HG02571 (cell line): Measurements from ENCODE around the gene PARP12.
"Not testable (repeated sequence)": the region's sequence is repeated elsewhere in the genome, so short reads cannot be mapped to it uniquely, and the experiment has no call there.

Experiments used
- ATAC-seq: cut with Tn5 transposase; IDR thresholded peaks from one replicate; pipeline ENCODE4 v1.9.1; 2021; ENCODE audit warnings: mild to moderate bottlenecking, moderate library complexity; ENCODE audit not compliant: unreplicated experiment

The PARP12 gene, protein sequence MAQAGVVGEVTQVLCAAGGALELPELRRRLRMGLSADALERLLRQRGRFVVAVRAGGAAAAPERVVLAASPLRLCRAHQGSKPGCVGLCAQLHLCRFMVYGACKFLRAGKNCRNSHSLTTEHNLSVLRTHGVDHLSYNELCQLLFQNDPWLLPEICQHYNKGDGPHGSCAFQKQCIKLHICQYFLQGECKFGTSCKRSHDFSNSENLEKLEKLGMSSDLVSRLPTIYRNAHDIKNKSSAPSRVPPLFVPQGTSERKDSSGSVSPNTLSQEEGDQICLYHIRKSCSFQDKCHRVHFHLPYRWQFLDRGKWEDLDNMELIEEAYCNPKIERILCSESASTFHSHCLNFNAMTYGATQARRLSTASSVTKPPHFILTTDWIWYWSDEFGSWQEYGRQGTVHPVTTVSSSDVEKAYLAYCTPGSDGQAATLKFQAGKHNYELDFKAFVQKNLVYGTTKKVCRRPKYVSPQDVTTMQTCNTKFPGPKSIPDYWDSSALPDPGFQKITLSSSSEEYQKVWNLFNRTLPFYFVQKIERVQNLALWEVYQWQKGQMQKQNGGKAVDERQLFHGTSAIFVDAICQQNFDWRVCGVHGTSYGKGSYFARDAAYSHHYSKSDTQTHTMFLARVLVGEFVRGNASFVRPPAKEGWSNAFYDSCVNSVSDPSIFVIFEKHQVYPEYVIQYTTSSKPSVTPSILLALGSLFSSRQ

DNA sequence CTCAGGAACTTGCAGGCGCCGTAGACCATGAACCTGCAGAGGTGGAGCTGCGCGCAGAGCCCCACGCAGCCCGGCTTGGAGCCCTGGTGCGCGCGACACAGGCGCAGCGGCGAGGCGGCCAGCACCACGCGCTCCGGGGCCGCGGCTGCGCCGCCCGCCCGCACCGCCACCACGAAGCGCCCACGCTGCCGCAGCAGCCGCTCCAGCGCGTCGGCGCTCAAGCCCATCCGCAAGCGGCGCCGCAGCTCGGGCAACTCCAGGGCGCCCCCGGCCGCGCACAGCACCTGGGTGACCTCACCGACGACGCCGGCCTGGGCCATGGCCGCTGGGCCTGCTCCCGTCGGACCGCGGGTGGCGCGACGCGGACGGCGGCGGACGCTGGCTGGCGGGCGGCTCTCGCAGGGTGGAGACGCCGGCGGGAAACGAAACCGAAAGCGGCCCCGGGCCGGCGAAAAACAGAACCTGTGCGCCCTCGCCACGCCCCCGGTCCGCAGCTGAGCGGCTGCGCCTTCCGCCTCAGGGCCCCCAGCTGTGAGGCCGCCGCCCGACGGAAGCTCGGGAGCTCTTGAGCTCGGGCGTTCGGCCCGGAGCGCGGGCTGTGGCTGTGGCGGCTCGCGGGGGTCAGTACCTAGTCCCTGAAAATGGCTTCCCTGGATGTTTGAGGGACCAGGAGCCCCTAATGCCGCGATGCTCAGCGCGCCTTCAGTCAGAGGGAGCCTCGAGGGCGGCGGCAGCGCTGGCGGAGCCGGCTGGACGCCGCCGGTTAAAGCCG lies at the start of gene PARP12:
PARP12 (minus strand) TSS at position 424 of the 772 bp plus-strand sequence; CDS start at position 320, 104 bp downstream.
- peak; percentile 89 for ATAC-seq

DNA sequence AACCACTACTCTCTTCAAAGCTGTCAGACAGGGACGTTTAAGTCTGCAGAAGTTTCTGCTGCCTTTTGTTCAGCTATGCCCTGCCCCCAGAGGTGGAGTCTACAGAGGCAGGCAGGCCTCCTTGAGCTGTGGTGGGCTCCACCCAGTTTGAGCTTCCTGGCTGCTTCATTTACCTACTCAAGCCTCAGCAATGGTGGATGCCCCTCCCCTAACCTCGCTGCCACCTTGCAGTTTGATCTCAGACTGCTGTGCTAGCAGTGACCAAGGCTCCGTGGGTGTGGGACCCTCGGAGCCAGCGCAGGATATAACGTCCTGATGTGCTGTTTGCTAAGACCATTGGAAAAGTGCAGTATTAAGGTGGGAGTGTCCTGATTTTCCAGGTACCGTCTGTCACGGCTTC lies 46.0 kb upstream of the PARP12 start:
- not testable (repeated sequence) for ATAC-seq

DNA sequence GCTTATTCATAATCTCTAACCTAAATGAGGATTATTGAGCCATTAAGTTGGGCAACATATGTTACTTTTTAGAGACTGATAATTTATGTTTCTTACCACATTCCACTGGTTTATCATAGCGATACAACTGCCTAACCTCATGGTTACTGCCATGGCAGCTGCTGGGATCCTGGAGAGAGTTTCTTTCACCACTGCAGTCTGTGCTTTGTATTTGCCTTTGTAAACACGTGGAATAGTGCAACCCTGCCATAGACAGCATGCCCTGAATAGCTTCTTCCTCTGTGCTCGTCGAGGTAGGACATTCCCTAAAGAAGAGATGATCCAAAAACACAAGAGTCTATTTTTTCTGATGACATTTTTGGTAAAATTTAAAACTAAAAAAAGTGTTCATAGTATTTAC lies 33.7 kb upstream of the PARP12 start:
- no peak for ATAC-seq

DNA sequence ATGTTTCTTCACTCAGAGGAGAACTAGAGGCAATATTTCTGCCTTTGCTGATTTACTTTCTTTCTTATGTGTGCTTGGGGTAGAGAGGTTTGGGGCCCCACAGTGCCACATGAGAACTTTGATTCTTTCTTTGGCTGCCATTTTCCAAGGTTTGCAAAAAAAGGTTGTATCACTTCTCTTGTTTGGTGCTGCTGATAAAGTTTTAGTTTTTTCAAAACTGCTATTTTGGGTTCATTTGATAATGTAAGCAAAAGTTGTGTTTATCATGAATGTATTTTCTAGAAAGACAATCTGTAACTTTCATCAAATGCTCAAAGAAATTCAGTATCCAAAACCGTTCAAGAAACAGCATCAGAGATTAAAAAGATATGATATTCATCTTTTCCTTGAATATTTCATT lies 30.6 kb upstream of the PARP12 start:
- no peak for ATAC-seq

DNA sequence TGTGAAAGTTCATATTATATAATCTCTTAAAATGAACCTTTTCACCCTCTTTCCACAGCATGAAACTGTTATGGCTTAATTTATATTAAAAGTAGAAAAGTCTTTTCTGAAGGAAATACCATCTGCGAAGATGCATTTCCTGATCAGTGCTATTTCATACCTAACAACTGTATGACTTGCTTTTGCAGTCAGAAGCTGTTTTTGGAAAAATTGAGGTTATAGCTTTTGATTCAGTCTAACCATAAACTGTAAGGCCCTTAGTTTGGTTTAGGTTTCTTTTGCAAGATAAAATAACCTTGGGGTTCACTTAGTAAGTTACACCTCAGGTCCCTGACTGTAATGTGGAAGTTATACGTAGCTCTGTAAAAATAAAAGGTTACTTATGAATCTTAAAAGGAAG lies 22.7 kb upstream of the PARP12 start:
- ATAC-seq: no peak

DNA sequence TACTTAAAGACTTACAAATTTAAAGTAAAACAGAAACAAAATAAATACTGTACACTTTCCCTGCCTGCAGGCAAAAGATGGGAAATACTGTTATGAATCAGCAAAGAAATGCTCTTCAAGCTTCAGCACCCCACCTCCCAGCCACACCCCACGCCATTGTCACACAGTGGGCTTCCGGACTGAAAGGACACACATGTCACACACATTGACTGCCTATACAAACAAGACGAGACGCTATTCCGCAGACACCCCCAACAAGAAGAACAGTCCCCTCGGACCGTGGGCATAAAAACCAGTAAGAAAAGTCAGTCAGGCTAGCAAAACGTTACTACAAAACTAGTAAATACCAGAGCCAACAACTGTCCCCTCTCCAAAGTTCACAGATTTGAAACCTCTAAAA lies 22.2 kb upstream of the PARP12 start:
- ATAC-seq: no peak

DNA sequence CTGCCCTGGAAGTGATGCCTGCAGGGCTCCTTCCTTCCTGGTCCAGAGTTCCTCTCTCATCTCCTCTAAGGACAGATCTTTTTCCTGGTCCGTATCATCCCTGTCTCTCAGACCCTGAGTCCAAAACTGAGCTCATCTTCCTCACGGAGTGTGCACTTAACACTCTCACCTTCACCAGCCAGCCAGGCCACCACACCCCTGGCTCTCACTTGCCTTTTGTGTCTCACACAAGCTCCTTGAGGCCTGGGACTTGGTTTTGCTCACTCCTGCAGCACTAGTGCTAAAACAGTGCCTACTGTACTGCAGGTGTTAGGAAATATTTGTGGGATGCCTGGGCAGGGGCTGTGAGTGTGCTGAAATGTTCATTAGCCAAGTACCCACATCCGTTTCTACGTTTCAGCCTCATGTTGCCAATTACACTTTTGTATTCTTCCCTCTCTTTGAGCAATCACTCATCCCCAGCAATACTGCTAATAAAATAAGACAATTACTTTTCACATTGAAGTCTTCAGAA lies 21.4 kb upstream of the PARP12 start:
- ATAC-seq: no peak

DNA sequence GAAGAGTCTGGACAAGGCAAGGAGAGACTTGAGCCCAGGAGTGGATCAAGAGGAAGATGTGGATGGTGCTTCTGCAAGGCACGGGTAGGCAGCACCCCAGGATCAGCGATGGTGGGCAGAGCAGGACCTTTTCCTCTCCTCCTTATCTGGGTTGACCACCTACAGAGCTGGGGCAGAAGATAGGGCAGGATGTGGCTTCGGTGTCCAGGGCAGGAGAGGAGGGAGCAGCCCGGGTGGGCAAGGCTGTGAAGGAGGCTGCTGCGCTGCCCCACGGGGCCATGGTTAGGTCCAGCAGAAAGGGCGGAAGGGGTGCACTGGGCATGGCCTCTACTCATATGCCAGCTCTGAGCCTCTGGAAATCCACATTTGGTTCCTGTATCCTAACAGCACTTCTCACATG lies 20.0 kb upstream of the PARP12 start:
- no peak for ATAC-seq

DNA sequence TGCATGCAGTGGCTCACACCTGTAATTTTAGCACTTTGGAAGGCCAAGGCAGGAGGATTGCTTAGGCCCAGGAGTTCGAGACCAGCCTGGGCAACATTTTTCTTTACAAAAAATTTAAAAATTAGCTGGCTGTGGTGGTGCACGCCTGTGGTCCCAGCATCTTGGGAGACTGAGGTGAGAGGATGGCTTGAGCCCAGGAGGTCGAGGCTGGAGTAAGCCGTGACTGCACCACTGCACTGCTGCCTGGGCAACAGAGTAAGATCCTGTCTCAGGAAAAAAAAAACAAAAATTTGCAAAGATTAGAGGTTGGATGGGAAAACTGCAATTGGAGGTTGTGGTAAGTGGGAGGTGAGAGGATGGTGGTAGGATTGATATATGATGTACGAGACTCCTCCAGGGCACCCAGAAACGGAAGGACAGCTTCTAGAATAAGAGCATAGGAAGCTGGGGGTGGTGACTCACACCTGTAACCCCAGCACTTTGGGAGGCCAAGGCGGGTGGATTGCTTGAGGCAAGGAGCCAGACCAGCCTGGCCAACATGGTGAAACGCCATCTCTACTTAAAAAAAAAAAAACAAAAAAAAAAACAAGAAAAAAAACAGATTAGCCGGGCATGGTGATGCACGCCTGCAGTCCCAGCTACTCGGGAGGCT lies 19.1 kb upstream of the PARP12 start:
- ATAC-seq: no peak

DNA sequence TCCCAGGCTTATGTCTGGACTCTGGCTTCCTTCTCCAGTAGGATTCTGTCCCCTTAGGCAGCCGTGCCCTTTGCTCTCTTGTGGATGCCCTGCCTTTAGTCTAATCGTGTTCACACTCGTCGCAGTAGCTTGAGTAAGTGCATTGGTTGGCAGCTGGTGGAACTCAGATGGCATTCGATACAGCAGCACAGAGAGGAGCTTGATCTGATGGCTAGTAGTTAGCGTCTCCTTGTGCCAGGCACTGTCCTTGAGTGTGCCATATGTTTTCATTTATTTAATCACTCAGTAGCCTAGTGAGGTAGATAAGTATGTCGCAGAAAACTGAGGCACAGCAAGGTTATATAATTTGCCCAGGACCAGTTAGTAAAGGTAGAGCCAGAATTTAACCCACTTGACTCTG lies 18.2 kb upstream of the PARP12 start:
- ATAC-seq: no peak

DNA sequence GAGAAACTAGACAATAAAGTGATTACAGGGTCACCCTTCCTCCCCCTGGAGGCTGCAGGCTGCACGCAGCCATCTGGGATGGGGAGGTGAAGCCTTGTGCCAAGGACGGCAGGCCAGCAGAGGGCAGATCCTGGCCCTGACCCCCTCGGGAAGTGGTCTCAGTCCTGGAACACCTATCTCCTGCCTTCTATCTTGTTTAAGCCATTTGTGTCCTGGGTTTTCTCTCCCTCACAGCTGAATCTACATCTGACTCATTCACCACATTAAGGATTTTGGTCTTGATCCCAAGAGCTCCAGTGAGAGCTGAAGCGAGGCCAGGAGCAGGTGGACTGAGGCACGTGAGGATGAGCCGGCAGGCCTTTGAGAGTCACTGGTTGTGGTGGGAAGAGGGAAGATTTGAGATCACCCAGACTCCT lies 16.4 kb upstream of the PARP12 start:
- ATAC-seq: no peak

DNA sequence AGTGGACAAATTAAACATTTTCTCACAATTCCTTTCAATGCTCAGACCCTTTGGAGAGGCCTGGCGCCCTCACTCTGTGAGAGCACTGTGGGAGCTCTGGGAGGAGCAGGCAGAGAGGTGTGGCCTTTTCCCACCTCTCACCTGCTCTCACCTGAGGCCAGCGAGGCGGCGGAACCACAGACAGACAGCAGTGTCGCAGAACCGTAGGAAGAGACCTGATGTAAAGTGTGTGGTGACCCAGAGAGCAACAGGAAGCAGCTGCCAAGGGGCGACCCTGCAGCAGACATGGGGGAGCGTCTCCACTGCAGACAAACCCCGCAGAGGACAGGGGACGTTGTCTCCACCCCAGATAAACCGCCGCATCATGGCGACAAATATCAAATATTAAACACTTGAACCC lies 15.6 kb upstream of the PARP12 start:
- ATAC-seq: no peak

DNA sequence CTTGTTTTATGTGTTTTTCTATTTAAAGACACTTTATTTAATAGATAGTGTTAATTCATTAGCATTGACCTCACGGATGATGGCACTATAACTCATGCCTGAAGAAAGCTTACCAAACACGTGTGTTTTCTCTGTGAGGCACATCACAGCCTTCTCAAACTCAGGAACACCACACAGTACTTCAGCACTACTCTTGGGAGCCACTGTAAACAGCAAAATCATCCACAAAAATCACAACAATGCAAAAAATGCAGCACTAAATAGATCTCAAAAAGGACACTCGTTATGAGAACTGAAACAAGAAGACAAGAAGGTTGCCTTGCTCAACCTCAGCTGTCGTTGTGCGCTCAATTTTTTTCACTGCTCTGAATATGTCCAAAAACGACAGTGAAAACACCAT lies 12.0 kb upstream of the PARP12 start:
- ATAC-seq: no peak

DNA sequence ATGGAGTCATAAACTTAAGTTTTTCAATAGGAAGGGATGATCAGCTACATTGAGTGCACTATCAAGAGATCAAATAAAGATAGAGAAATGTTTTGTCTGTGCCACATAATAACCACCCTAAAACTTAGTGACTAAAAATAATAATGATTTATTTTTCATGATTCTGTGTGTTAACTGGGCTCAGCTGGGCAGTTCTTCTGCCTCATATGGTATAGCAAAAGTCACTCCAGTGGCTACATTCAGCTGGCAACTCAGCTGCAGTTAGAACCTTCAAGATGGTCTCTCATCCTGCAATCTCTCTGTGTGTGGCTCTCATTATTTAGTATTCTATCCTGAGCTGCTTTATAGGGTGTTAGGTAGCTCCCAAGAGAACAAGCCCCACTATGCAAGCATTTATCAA lies 7.8 kb upstream of the PARP12 start:
- no peak for ATAC-seq

DNA sequence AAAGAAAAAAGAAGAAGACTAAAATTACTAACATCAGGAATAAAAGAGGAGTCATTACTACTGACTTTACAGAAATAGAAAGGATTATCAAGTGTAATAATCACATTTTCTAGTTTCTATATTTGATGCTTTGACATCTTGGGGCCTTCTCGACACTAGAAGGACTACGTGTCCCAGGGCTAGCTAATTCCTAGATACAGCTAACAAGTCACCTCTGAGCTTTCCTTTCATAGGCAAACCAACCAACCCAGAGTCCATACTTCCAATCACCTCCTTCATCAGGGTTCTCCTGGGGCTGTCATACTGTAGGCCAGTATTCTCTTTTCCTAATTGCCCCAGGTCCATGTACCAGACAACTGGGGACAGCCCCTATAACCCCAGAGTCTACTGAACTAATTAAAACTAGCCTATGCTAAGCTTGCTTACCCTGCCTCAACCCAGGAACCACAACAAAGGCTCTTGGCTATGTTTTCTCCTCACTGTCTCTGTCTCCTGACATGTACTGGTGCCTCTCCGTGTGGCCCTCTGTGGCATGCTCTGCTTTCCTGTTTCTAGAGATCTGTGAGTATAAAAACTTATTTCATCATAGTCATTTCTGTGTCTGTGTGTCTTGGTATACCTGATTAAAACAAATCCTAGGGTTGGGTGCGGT lies 6.7 kb upstream of the PARP12 start:
- no peak for ATAC-seq

DNA sequence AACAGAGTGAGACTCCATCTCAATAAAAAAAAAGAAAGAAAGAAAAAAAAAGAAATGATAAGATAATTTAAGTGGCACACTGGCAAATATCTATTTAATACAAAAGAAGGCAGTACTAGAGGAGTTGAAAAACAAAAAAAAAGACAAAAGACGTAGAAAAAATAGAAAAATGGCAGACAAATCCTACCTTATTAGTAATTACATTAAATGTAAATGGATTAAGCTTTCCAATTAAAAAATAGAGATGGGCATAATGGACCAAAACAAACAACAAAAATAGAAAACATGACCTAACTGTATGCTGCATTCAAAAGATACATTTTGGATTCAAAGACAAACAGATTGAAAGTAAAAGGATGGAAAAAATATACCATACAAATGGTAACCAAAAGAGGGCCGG lies 5.3 kb upstream of the PARP12 start:
- ATAC-seq: no peak

DNA sequence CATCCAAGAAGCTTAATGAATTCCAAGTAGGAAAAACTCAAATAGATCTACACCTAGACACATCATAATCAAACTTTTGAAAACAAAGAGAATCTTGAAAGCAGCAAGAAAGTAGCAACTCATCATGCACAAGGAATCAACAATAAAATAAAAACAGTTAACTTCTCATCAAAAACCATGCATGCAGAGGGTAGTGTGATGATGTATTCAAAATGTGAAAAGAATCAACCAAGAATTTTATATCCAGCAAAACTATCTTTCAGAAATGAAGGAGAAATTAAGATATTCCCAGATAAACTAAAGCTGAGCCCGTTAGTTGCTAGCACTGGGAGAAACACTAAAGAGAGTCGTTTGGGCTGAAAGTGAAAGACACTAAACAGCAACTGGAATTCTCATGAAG lies 4.3 kb upstream of the PARP12 start:
- ATAC-seq: no peak

DNA sequence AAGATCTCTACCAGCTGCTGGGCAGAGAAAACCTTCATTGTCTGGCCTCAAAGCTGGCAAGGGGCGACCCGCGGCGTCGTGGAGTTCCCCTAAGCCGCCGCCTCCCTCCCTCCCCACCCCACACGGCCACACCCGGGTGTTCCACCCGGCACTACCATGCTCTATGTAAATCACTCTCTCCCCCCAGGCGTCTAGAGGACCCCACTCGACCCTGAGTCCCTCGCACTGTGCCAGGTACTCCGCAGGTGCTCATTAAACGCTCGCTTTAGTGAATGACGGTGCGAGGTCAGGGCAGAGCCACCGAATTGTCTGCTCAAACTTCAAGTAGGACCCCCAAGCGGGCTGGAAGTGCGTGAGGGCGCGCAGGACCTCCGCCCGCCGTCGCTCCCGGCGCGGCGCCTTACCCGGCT lies 628 bp downstream of the PARP12 start:
- peak; percentile 32 for ATAC-seq

DNA sequence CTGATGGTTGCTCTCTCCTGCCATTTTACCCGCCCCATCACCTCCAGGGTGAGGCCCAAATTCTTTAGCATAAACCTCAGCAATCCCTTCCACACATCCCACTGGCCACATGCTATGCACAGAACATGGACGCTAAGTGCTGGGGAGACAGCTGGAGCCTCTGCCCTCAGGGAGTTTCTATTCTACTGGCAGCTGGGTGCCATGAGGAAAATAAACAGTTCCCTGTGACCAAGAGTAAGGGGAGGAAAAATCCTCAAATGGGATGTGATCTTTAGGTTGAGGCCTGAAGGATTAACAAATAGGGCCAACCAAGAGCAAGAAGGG lies 1.2 kb downstream of the PARP12 start:
- no peak for ATAC-seq

DNA sequence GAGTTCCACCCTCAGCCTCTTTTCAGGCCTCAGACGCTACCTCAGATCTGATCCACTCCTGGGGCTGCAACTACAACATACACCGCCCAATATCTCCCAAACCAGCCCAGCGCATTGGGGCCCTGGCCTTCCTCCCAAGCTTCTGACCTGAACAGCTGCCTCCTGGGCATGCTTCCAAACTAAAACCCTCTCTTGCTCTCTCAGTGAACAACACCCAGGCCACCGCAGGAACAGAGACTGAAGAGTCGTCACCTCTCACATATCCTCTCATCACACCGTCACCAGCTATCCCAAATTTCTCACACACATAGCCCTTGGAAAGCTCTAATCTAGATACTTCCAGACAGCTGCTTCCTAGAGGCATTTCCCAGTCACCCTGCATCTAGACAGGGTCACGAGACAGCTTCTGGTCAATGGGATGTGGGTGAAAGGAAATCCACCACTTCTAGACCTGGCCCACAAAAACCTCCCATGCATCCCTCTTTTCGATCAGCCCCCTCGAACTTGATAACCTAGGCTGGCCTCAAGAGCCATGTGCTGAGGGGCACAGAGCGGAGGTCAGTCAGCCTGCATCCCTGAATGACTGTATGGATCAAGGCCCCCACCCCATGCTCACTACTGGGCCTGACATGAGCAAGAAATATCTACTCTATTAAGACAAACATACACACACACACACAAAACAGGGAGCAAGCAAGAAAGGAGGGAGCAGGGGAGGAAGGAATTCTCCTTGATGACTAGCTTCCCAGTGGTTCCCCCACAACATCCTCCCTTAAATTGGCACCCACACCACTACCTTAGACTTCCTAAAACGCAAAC lies 1.8 kb downstream of the PARP12 start:
- no peak for ATAC-seq
